ENCODE data around the gene ZNF407.

DNA sequence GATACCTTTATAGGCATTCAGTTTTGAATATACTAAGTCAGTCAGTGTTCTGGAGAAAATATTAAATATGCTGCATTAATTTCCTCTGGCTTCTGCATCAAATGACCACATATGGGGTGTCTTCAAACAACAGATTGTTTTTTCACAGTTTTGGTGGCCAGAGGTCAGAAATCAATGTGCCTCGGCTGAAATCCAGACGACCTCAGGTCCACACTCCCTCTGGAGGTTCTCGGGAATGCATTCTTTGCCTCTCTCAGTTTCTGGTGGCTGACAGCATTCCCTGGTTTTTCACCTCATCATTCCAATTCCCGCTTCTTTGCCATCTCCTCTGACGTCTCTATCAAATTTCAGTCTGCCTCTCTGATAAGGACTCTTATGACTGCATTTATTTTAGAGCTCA lies 142.3 kb downstream of the ZNF407 start:
- TF ChIP-seq CREB5 (CRISPR knock-in tag; IDR thresholded peaks at IDR 0.05; ENCODE audit: low read depth), result no peak
- TF ChIP-seq, protein P1, sequence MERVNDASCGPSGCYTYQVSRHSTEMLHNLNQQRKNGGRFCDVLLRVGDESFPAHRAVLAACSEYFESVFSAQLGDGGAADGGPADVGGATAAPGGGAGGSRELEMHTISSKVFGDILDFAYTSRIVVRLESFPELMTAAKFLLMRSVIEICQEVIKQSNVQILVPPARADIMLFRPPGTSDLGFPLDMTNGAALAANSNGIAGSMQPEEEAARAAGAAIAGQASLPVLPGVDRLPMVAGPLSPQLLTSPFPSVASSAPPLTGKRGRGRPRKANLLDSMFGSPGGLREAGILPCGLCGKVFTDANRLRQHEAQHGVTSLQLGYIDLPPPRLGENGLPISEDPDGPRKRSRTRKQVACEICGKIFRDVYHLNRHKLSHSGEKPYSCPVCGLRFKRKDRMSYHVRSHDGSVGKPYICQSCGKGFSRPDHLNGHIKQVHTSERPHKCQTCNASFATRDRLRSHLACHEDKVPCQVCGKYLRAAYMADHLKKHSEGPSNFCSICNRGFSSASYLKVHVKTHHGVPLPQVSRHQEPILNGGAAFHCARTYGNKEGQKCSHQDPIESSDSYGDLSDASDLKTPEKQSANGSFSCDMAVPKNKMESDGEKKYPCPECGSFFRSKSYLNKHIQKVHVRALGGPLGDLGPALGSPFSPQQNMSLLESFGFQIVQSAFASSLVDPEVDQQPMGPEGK (CRISPR knock-in tag; IDR thresholded peaks at IDR 0.05; ENCODE audit: borderline replicate concordance), result no peak
- no peak for TF ChIP-seq ZNF565 (CRISPR knock-in tag; conservative IDR thresholded peaks at IDR 0.05; ENCODE audit: low read depth)
- no peak for TF ChIP-seq ARNTL (CRISPR knock-in tag; IDR thresholded peaks at IDR 0.05; ENCODE audit: borderline replicate concordance, low read depth)
- TF ChIP-seq PPARA (CRISPR knock-in tag; IDR thresholded peaks at IDR 0.05; ENCODE audit: borderline replicate concordance), result no peak
- TF ChIP-seq, protein P2, sequence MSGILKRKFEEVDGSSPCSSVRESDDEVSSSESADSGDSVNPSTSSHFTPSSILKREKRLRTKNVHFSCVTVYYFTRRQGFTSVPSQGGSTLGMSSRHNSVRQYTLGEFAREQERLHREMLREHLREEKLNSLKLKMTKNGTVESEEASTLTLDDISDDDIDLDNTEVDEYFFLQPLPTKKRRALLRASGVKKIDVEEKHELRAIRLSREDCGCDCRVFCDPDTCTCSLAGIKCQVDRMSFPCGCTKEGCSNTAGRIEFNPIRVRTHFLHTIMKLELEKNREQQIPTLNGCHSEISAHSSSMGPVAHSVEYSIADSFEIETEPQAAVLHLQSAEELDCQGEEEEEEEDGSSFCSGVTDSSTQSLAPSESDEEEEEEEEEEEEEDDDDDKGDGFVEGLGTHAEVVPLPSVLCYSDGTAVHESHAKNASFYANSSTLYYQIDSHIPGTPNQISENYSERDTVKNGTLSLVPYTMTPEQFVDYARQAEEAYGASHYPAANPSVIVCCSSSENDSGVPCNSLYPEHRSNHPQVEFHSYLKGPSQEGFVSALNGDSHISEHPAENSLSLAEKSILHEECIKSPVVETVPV (CRISPR knock-in tag; IDR thresholded peaks at IDR 0.05), result no peak
- TF ChIP-seq ZNF8 (CRISPR knock-in tag; IDR thresholded peaks at IDR 0.05), result no peak
- no peak for TF ChIP-seq POU6F1 (CRISPR knock-in tag; IDR thresholded peaks at IDR 0.05; ENCODE audit: borderline replicate concordance, low read depth)
- TF ChIP-seq RARB (CRISPR knock-in tag; IDR thresholded peaks at IDR 0.05), result no peak
- TF ChIP-seq ZNF70 (CRISPR knock-in tag; IDR thresholded peaks at IDR 0.05), result no peak
- TF ChIP-seq CSDC2 (CRISPR knock-in tag; IDR thresholded peaks at IDR 0.05), result no peak
- TF ChIP-seq, protein P3, sequence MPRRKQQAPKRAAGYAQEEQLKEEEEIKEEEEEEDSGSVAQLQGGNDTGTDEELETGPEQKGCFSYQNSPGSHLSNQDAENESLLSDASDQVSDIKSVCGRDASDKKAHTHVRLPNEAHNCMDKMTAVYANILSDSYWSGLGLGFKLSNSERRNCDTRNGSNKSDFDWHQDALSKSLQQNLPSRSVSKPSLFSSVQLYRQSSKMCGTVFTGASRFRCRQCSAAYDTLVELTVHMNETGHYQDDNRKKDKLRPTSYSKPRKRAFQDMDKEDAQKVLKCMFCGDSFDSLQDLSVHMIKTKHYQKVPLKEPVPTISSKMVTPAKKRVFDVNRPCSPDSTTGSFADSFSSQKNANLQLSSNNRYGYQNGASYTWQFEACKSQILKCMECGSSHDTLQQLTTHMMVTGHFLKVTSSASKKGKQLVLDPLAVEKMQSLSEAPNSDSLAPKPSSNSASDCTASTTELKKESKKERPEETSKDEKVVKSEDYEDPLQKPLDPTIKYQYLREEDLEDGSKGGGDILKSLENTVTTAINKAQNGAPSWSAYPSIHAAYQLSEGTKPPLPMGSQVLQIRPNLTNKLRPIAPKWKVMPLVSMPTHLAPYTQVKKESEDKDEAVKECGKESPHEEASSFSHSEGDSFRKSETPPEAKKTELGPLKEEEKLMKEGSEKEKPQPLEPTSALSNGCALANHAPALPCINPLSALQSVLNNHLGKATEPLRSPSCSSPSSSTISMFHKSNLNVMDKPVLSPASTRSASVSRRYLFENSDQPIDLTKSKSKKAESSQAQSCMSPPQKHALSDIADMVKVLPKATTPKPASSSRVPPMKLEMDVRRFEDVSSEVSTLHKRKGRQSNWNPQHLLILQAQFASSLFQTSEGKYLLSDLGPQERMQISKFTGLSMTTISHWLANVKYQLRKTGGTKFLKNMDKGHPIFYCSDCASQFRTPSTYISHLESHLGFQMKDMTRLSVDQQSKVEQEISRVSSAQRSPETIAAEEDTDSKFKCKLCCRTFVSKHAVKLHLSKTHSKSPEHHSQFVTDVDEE (CRISPR knock-in tag; IDR thresholded peaks at IDR 0.05), result no peak
